Naive B cell (primary cell): ENCODE data around the gene ATXN10. TPM values are rescaled to one million over a fixed set of nuclear protein-coding genes. Genes with fewer than 3 reads are reported as not detected.
"Not testable (repeated sequence)": the region's sequence is repeated elsewhere in the genome, so short reads cannot be mapped to it uniquely, and the experiment has no call there.

Source experiments
- ATAC-seq, 2 donors: fragments of 150-1000 bp; cut with Tn5 transposase; 2 replicates each; pipeline ENCODE4 v1.10.0; 2021; ENCODE audit warnings: low read depth in 2 of 2, mild to moderate bottlenecking in 2 of 2, moderate library complexity in 2 of 2
- DNase-seq: peaks from one replicate; pipeline ENCODE4 v3.0.0; 2022
- H3K27ac Mint-ChIP-seq, 6 donors: one replicate each; pipeline ENCODE4 v1.8.0; 2020 to 2022; ENCODE audit warnings: mild to moderate bottlenecking in 6 of 6, mixed read lengths in 6 of 6, moderate library complexity in 5 of 6, inconsistent platforms in 2 of 6
- H3K27me3 Mint-ChIP-seq, 3 donors: one replicate each; pipeline ENCODE4 v1.8.0; 2021 to 2022; ENCODE audit warnings: mixed read lengths in 3 of 3, mild to moderate bottlenecking in 1 of 3
- H3K36me3 Mint-ChIP-seq, 2 donors: one replicate each; pipeline ENCODE4 v1.8.0; 2020 to 2022; ENCODE audit warnings: mixed read lengths in 2 of 2, inconsistent platforms in 1 of 2, mild to moderate bottlenecking in 1 of 2
- H3K4me1 Mint-ChIP-seq, 3 donors: one replicate each; pipeline ENCODE4 v1.8.0; 2020 to 2022; ENCODE audit warnings: mixed read lengths in 3 of 3, inconsistent platforms in 1 of 3, mild to moderate bottlenecking in 1 of 3, moderate library complexity in 1 of 3
- H3K4me3 Mint-ChIP-seq, 8 donors: one replicate each; pipeline ENCODE4 v1.8.0; 2020 to 2022; ENCODE audit warnings: mild to moderate bottlenecking in 8 of 8, mixed read lengths in 8 of 8, moderate library complexity in 8 of 8, inconsistent platforms in 2 of 8
- H3K9me3 Mint-ChIP-seq, 7 donors: one replicate each; pipeline ENCODE4 v1.8.0; 2020 to 2022; ENCODE audit warnings: mixed read lengths in 7 of 7, mild to moderate bottlenecking in 5 of 7, inconsistent platforms in 2 of 7, moderate library complexity in 1 of 7
- polyA plus RNA-seq, 6 donors: library from polyadenylated mRNA; unstranded; fragments of 300-500 nt; fragmentation: Illumina TruSeq; gene quantifications; one replicate each; pipeline ENCODE4 v1.2.3, GENCODE V29; 2021; ENCODE audit warnings: low read depth in 6 of 6

Gene ATXN10
- polyA plus RNA-seq, 6 donors from 2014 or later = 103 to 162 (median 125) TPM

GRCh38 chr22:45714390-45714789 lies 42.8 kb downstream of the ATXN10 start:
- H3K36me3 Mint-ChIP-seq = peaks cover 25 to 29% of the 10 kb centered on the region in 2 donors
- ATAC-seq, H3K4me3 Mint-ChIP-seq, DNase-seq, H3K9me3 Mint-ChIP-seq, H3K27me3 Mint-ChIP-seq, H3K27ac Mint-ChIP-seq: not testable (repeated sequence)
- peaks cover 5 to 17% (median 10%) of the 10 kb centered on the region in 3 donors for H3K4me1 Mint-ChIP-seq

DNA sequence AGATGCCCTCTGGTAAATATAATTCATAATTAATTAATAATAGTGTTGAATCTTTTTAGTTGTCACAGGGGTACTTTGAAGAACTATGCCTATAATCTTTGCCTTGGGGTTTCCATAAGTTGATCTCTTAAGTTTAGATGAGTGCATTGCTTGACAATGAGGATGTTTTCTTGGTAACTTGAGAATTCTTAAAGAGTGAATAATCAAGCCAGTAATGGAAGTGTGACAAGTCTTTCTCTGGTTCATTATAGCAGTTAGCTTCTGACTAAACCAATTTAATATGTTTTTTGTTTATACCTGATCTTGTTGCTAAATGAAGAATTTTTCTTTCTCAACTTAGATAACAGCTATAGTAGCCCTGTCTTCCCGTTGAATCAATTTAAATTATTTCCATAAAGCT lies 46.2 kb downstream of the ATXN10 start:
- Mint-ChIP-seq H3K27me3 (no peaks in the 10 kb centered on the region), H3K27ac (peak overlapping the region in 1 of 6 donors; percentile 59), H3K4me3 (no peak overlapping the region), H3K4me1 (peaks cover 4 to 5% (median 4%) of the 10 kb centered on the region in 3 donors), H3K36me3 (peaks cover 18 to 28% of the 10 kb centered on the region in 2 donors), H3K9me3 (no peaks in the 10 kb centered on the region)
- DNase-seq = no peak
- no peak for ATAC-seq

DNA sequence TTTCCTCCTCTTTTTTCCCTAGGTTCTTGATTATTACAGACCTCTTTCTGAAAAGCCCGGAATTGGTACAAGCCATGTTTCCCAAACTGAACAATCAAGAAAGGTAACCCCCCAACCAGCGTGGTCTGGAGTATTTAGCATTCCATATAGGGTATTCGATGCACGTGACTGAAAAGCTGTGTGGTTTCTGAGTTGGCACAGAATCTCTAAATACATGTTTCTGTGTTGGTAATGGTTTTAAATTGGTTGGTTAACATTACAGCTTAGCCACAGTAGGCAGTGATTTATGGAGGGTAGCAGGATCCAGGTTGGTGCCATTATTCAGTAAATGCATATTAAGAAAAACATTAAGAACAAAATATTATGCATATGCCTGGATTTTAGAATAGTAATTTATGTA lies 46.8 kb downstream of the ATXN10 start:
- ATAC-seq (no peak), DNase-seq (no peak)
- no peak overlapping the region for H3K27ac Mint-ChIP-seq
- H3K27me3 Mint-ChIP-seq = no peaks in the 10 kb centered on the region
- peaks cover 24 to 29% of the 10 kb centered on the region in 2 donors for H3K36me3 Mint-ChIP-seq
- peaks cover 4 to 8% (median 5%) of the 10 kb centered on the region in 3 donors for H3K4me1 Mint-ChIP-seq
- H3K9me3 Mint-ChIP-seq = no peaks in the 10 kb centered on the region
- no peak overlapping the region for H3K4me3 Mint-ChIP-seq

DNA sequence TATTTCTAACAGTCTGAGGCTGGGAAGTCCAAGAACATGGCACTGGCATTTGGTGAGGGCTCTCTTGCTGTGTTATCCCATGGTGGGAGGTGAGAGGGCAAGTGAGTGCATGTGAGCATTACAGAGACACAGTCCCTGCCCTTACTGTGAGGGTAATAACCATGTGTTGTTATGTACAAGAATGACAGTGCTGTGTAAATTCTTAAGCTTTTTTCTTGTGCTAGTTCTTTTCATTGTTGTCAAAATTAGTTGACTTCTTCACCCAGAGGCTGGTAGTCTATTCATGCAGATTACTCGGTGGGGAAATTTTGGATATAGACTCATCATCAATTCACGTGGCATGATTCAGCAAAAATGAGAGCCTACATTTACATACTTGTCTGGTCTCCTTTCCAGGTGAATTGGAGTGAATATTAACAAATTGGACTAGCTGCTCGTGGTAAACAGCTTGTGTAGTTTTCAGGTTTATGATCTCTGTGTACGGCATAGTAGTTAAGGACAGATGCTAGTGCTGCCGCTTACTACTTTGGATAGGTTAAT lies 49.3 kb downstream of the ATXN10 start:
- ATAC-seq (no peak), DNase-seq (no peak)
- H3K4me1 Mint-ChIP-seq = peaks cover 16 to 26% (median 21%) of the 10 kb centered on the region in 3 donors
- peaks cover 17 to 23% of the 10 kb centered on the region in 2 donors for H3K36me3 Mint-ChIP-seq
- no peaks in the 10 kb centered on the region for H3K9me3 Mint-ChIP-seq
- H3K27me3 Mint-ChIP-seq = no peaks in the 10 kb centered on the region
- H3K27ac Mint-ChIP-seq = no peak overlapping the region
- no peak overlapping the region for H3K4me3 Mint-ChIP-seq

GRCh38 chr22:45722006-45722405 lies 50.4 kb downstream of the ATXN10 start:
- H3K27me3 Mint-ChIP-seq = no peaks in the 10 kb centered on the region
- no peak for DNase-seq
- H3K36me3 Mint-ChIP-seq = peaks cover 17 to 20% of the 10 kb centered on the region in 2 donors
- peak overlapping the region in 1 of 6 donors; percentile 12 for H3K27ac Mint-ChIP-seq
- H3K4me1 Mint-ChIP-seq = peaks cover 24 to 32% (median 28%) of the 10 kb centered on the region in 3 donors
- no peak overlapping the region for H3K4me3 Mint-ChIP-seq
- no peaks in the 10 kb centered on the region for H3K9me3 Mint-ChIP-seq
- no peak for ATAC-seq

DNA sequence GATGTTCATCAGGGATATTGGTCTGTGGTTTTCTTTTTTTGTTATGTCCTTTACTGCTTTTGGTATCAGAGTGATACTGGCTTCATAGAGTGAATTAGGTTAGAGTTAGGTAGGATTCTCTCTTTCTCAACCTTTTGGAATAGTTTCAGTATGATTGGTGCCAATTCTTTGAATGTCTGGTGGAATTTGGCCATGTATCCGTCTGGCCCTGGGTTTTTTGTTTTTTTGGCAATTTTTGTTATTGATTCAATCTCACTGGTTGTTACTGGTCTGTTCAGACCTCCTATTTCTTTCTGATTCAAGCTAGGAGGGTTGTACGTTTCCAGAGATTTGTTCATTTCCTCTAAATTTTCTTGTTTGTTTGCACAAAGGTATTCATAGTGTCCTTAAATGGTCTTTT lies 54.4 kb downstream of the ATXN10 start:
- no peaks in the 10 kb centered on the region for H3K9me3 Mint-ChIP-seq

GRCh38 chr22:45731041-45731797 lies 59.6 kb downstream of the ATXN10 start:
- Mint-ChIP-seq H3K4me3 (no peak overlapping the region), H3K9me3 (no peaks in the 10 kb centered on the region), H3K4me1 (peaks cover 5 to 12% (median 8%) of the 10 kb centered on the region in 3 donors), H3K36me3 (peaks cover 0 to 13% of the 10 kb centered on the region in 2 donors), H3K27ac (peak overlapping the region in 2 of 6 donors; percentile 3 to 25), H3K27me3 (no peaks in the 10 kb centered on the region)
- DNase-seq (no peak), ATAC-seq (no peak)

More for the DNA sequence above, 54.4 kb downstream of the ATXN10 start:
- H3K4me3 Mint-ChIP-seq = no peak overlapping the region
- H3K4me1 Mint-ChIP-seq = peaks cover 24 to 37% (median 31%) of the 10 kb centered on the region in 3 donors
- H3K27me3 Mint-ChIP-seq = no peaks in the 10 kb centered on the region
- ATAC-seq (no peak), DNase-seq (no peak)
- peaks cover 9 to 13% of the 10 kb centered on the region in 2 donors for H3K36me3 Mint-ChIP-seq
- peak overlapping the region in 3 of 6 donors; percentile 26 to 65 (median 54) for H3K27ac Mint-ChIP-seq

DNA sequence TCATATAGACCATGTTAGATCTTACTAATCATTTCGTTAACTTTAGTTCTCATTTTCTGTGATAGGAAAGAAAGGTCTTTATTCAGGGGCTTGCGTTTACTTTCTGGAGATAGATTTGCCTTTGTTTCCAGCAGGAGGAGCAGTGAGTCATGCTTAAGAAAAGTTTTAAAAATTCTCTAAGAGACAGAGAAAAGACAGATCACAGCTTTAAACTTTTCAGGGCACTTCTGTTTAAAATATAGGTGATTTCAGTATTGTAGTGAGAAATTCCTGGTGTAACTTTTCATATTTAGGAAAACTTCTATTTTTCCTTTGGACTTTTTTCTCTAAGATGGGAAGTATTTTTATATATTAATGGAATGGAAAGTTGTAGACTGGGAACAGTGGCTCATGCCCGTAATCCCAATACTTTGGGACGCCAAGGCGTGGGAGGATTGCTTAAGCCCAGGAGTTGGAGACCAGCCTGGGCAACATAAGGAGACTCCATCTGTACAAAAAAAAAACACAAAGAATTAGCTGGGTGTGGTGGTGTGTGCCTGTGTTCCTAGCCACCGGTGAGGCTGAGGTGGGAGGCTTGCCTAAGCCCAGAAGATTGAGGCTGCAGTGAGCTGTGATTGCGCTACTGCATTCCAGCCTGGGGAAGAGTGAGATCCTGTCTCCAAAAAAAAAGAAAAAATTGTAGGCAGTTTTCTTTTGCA lies 60.3 kb downstream of the ATXN10 start:
- no peak for ATAC-seq

GRCh38 chr22:45735273-45735672 lies 63.6 kb downstream of the ATXN10 start:
- DNase-seq = no peak
- H3K4me3 Mint-ChIP-seq = no peak overlapping the region
- H3K36me3 Mint-ChIP-seq = peaks cover 12 to 40% of the 10 kb centered on the region in 2 donors
- H3K4me1 Mint-ChIP-seq = no peaks in the 10 kb centered on the region
- H3K27me3 Mint-ChIP-seq = no peaks in the 10 kb centered on the region
- H3K9me3 Mint-ChIP-seq = no peaks in the 10 kb centered on the region
- no peak overlapping the region for H3K27ac Mint-ChIP-seq
- ATAC-seq = no peak

More for the DNA sequence above, 60.3 kb downstream of the ATXN10 start:
- H3K4me1 Mint-ChIP-seq = peaks cover 0 to 5% (median 5%) of the 10 kb centered on the region in 3 donors
- no peak for DNase-seq
- no peaks in the 10 kb centered on the region for H3K9me3 Mint-ChIP-seq
- no peaks in the 10 kb centered on the region for H3K27me3 Mint-ChIP-seq
- H3K36me3 Mint-ChIP-seq = peaks cover 0 to 20% of the 10 kb centered on the region in 2 donors
- peak overlapping the region in 2 of 6 donors; percentile 3 to 65 for H3K27ac Mint-ChIP-seq
- no peak overlapping the region for H3K4me3 Mint-ChIP-seq

DNA sequence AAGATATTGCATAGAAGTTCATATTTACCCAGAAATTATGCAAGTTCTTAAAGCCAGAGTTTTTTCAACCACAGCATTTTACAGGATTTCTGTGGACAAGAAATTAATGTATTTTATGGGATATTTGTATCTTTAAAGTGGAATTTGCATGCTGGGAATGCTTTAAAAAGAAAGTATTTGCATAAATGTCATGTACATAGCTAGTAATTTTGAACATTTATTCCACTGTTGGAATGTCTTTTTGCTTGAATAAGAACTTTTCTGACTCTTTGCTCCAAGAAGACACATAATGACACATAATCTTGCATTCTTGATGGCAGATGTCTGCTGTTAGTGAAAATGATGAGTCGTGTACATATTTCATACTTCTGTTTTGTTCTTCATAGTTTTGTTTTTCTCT lies 66.6 kb downstream of the ATXN10 start:
- Mint-ChIP-seq H3K36me3 (peaks cover 35 to 54% of the 10 kb centered on the region in 2 donors), H3K27ac (no peak overlapping the region), H3K9me3 (peaks cover 0 to 5% (median 0%) of the 10 kb centered on the region in 7 donors), H3K4me1 (no peaks in the 10 kb centered on the region), H3K4me3 (no peak overlapping the region), H3K27me3 (no peaks in the 10 kb centered on the region)
- ATAC-seq (no peak), DNase-seq (no peak)

- Mint-ChIP-seq H3K4me3 (no peak overlapping the region), H3K36me3 (peaks cover 39 to 68% of the 10 kb centered on the region in 2 donors), H3K4me1 (no peaks in the 10 kb centered on the region), H3K27me3 (no peaks in the 10 kb centered on the region), H3K27ac (no peak overlapping the region), H3K9me3 (peaks cover 0 to 5% (median 0%) of the 10 kb centered on the region in 7 donors)
- ATAC-seq (no peak), DNase-seq (no peak)
These were observed 68.6 kb downstream of the ATXN10 start for GRCh38 chr22:45740236-45740635.

DNA sequence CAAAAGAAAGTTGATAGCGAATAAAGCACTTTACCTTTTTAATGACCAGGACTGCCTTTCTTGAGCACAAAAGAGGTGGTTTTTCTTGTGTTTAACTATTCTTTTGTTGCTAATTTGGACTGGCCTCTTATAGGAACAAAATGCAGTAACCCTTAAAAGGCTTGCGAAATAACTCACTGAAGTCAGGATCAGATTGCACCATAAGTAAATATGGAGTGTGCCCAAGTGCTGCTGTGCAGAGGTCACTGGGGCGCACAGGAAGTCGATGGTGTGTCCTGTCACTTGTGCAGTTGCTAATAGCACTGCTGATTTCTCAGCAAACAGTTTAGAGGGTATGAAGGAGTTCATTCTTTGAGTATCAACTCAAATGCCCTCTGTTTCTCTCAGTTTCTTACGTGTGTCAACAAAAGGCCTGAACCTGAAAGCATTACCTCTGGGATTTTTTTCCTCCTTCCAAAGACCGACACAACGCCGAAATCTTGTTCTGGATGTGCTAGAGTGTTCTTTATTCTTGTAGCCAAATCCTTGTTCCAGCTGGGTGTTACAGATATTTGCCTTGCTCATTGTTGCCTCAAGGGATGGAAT lies 71.3 kb downstream of the ATXN10 start:
- H3K4me3 Mint-ChIP-seq = no peak overlapping the region
- ATAC-seq (no peak), DNase-seq (no peak)
- peaks cover 0 to 8% (median 0%) of the 10 kb centered on the region in 3 donors for H3K4me1 Mint-ChIP-seq
- H3K27ac Mint-ChIP-seq = no peak overlapping the region
- peaks cover 44 to 61% of the 10 kb centered on the region in 2 donors for H3K36me3 Mint-ChIP-seq
- peaks cover 0 to 5% (median 0%) of the 10 kb centered on the region in 7 donors for H3K9me3 Mint-ChIP-seq
- H3K27me3 Mint-ChIP-seq = no peaks in the 10 kb centered on the region

- Mint-ChIP-seq H3K27ac (no peak overlapping the region), H3K27me3 (no peaks in the 10 kb centered on the region), H3K4me3 (no peak overlapping the region), H3K4me1 (peaks cover 0 to 8% (median 0%) of the 10 kb centered on the region in 3 donors), H3K36me3 (peaks cover 44 to 57% of the 10 kb centered on the region in 2 donors), H3K9me3 (peaks cover 0 to 5% (median 0%) of the 10 kb centered on the region in 7 donors)
- no peak for ATAC-seq
- no peak for DNase-seq
These were observed 72.1 kb downstream of the ATXN10 start for GRCh38 chr22:45743687-45744086.
